Measurements from ENCODE around the gene ETV5.

DNA sequence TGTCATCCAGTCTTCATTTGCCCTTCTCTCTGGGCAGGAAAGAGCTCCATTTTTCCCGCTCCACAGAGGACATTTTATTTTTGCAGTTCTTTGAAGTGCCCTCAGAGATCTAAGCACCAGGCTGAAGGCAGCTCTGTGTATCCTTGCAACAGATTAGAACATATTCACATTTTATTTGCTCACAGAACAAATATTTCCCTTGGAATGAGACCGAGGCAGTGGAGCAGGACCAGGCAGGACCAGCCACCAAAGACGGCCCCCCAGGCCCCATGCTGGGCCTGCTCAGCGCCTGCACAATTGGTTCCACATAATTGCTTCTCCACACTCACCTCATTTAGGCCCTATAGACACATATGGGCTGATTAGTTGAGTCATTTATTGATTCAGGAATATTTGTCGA, 15.7 kb upstream of the ETV5 start:
- TF ChIP-seq, protein P1, sequence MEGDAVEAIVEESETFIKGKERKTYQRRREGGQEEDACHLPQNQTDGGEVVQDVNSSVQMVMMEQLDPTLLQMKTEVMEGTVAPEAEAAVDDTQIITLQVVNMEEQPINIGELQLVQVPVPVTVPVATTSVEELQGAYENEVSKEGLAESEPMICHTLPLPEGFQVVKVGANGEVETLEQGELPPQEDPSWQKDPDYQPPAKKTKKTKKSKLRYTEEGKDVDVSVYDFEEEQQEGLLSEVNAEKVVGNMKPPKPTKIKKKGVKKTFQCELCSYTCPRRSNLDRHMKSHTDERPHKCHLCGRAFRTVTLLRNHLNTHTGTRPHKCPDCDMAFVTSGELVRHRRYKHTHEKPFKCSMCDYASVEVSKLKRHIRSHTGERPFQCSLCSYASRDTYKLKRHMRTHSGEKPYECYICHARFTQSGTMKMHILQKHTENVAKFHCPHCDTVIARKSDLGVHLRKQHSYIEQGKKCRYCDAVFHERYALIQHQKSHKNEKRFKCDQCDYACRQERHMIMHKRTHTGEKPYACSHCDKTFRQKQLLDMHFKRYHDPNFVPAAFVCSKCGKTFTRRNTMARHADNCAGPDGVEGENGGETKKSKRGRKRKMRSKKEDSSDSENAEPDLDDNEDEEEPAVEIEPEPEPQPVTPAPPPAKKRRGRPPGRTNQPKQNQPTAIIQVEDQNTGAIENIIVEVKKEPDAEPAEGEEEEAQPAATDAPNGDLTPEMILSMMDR (IDR thresholded peaks at IDR 0.05): no peak
- TF ChIP-seq POLR2A (IDR thresholded peaks at IDR 0.05): no peak

All from right lobe of liver (tissue), 4 donors.